Mesenchymal stem cell (in vitro differentiated cells and primary cell): ENCODE measurements around the gene RET.

Experiments used
- DNase-seq: peaks from one replicate; pipeline ENCODE4 v3.0.0-alpha.2; 2013
- H2AFZ ChIP-seq: one replicate; pipeline ENCODE4 v1.6.1; 2013; ENCODE audit warnings: low read depth, mild to moderate bottlenecking, control low read depth, inconsistent platforms, low read length, moderate library complexity
- H2AK5ac ChIP-seq: 2 replicates; pipeline ENCODE4 v1.6.1; 2013; ENCODE audit warnings: low read length, moderate library complexity, mild to moderate bottlenecking, inconsistent platforms; ENCODE audit not compliant: severe bottlenecking
- H2BK120ac ChIP-seq: one replicate; pipeline ENCODE4 v1.6.1; 2013; ENCODE audit warnings: low read depth, mild to moderate bottlenecking, inconsistent platforms, low read length, moderate library complexity
- H2BK12ac ChIP-seq, 2 experiments: one replicate each; pipeline ENCODE4 v1.6.1; 2013; ENCODE audit warnings: inconsistent platforms in 2 of 2, low read length in 2 of 2, mild to moderate bottlenecking in 2 of 2, moderate library complexity in 2 of 2, control low read depth in 1 of 2
- H2BK15ac ChIP-seq: one replicate; pipeline ENCODE4 v1.6.1; 2013; ENCODE audit warnings: mild to moderate bottlenecking, low read depth, inconsistent platforms; ENCODE audit not compliant: poor library complexity, severe bottlenecking
- H2BK5ac ChIP-seq: 2 replicates; pipeline ENCODE4 v1.6.1; 2013; ENCODE audit warnings: low read depth, mild to moderate bottlenecking, low read length, control low read depth, inconsistent platforms; ENCODE audit not compliant: poor library complexity, severe bottlenecking
- H3K14ac ChIP-seq, 2 experiments: one replicate each; pipeline ENCODE4 v1.6.1; 2013; ENCODE audit warnings: inconsistent platforms in 2 of 2, low read length in 2 of 2, control low read depth in 1 of 2, mild to moderate bottlenecking in 1 of 2, moderate library complexity in 1 of 2
- H3K18ac ChIP-seq, 2 experiments: one replicate each; pipeline ENCODE4 v1.6.1; 2013; ENCODE audit warnings: inconsistent platforms in 2 of 2, low read length in 2 of 2, control low read depth in 1 of 2, low read depth in 1 of 2, mild to moderate bottlenecking in 1 of 2
- H3K23ac ChIP-seq, 2 experiments: one replicate each; pipeline ENCODE4 v1.6.1; 2013; ENCODE audit warnings: inconsistent platforms in 2 of 2, low read length in 2 of 2, mild to moderate bottlenecking in 2 of 2, moderate library complexity in 2 of 2, control low read depth in 1 of 2
- H3K27ac ChIP-seq: 2 replicates; pipeline ENCODE4 v1.5.1; 2013; ENCODE audit warnings: mild to moderate bottlenecking, moderate library complexity, low read length, control low read depth, inconsistent platforms; ENCODE audit not compliant: poor library complexity, severe bottlenecking
- H3K27me3 ChIP-seq, 2 experiments: 2 replicates each; pipeline versions ENCODE4 v1.6.1 to v1.7.0; 2013; ENCODE audit warnings: low read length in 2 of 2, mild to moderate bottlenecking in 2 of 2, moderate library complexity in 2 of 2, control low read depth in 1 of 2, inconsistent platforms in 1 of 2; ENCODE audit not compliant: control insufficient read depth in 1 of 2, insufficient read depth in 1 of 2
- H3K36me3 ChIP-seq, 2 experiments: 2 replicates each; pipeline versions ENCODE4 v1.6.1 to v1.7.0; 2013; ENCODE audit warnings: low read length in 2 of 2, control low read depth in 1 of 2, inconsistent platforms in 1 of 2, low read depth in 1 of 2, mild to moderate bottlenecking in 1 of 2; ENCODE audit not compliant: insufficient read depth in 2 of 2, control insufficient read depth in 1 of 2
- H3K4ac ChIP-seq, 2 experiments: one replicate each; pipeline ENCODE4 v1.6.1; 2013; ENCODE audit warnings: inconsistent platforms in 2 of 2, low read length in 2 of 2, mild to moderate bottlenecking in 2 of 2, moderate library complexity in 2 of 2, control low read depth in 1 of 2, low read depth in 1 of 2
- H3K4me1 ChIP-seq: 2 replicates; pipeline ENCODE4 v1.6.1; 2013; ENCODE audit warnings: low read depth, low read length, control low read depth; ENCODE audit not compliant: control insufficient read depth, insufficient read depth
- H3K4me2 ChIP-seq: 2 replicates; pipeline ENCODE4 v1.6.1; 2013; ENCODE audit warnings: low read length, mild to moderate bottlenecking, inconsistent platforms; ENCODE audit not compliant: poor library complexity, severe bottlenecking
- H3K4me3 ChIP-seq, 2 experiments: 2 replicates each; pipeline versions ENCODE4 v1.5.1 to v1.7.0; 2013; ENCODE audit warnings: low read length in 2 of 2, mild to moderate bottlenecking in 2 of 2, control low read depth in 1 of 2, low read depth in 1 of 2; ENCODE audit not compliant: insufficient read depth in 1 of 2
- H3K79me1 ChIP-seq: replicated peaks from 2 replicates; pipeline ENCODE4 v1.6.1; 2013; ENCODE audit warnings: mild to moderate bottlenecking, control low read depth, low read length, inconsistent platforms; ENCODE audit not compliant: poor library complexity, severe bottlenecking
- H3K9ac ChIP-seq: 2 replicates; pipeline ENCODE4 v1.7.0; 2013; ENCODE audit warnings: mild to moderate bottlenecking, low read length, moderate library complexity
- H3K9me3 ChIP-seq: 2 replicates; pipeline ENCODE4 v1.7.0; 2013; ENCODE audit warnings: mild to moderate bottlenecking, low read length; ENCODE audit not compliant: control insufficient read depth
- H4K8ac ChIP-seq: one replicate; pipeline ENCODE4 v1.6.1; 2013; ENCODE audit warnings: inconsistent platforms, mild to moderate bottlenecking, low read length, moderate library complexity
- H4K91ac ChIP-seq: one replicate; pipeline ENCODE4 v1.6.1; 2013; ENCODE audit warnings: mild to moderate bottlenecking, low read length, inconsistent platforms
- WGBS: methylation state at CpG from one replicate; pipeline ENCODE4 v1.1.7; 2013; ENCODE audit warnings: mixed read lengths; 5-methylcytosine and 5-hydroxymethylcytosine counted together

Gene RET

DNA sequence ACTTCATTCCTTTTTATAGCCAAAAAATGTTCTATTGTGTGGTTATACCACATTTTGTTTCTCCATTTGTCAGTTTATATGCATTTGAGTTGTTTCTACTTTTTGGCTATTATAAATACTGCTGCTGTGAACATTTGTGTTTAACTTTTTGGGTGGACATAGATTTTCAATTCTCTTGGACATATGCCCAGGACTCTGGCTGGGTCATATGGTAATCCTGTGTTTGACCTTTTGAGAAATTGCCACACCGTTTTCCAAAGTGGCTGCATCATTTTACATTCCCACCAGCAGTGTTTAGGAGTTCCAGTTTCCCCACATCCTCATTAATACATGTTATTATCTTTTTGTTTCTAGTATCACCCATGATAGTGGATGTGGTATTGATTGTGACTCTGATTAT, 100.7 kb downstream of the RET start:
- DNase-seq: peak; percentile 24
- Histone ChIP-seq H4K8ac (no peak overlapping the region), H3K79me1 (peaks cover 29% of the 10 kb centered on the region), H2BK12ac (no peak overlapping the region), H3K18ac (no peak overlapping the region), H3K4me3 (no peak overlapping the region), H3K27me3 (no peaks in the 10 kb centered on the region), H2BK120ac (no peak overlapping the region), H2BK15ac (no peak overlapping the region), H3K4me2 (no peak overlapping the region), H2AK5ac (no peak overlapping the region), H3K4me1 (no peaks in the 10 kb centered on the region), H3K14ac (no peak overlapping the region), H3K36me3 (peaks cover 11 to 97% of the 10 kb centered on the region in 2 experiments), H3K9me3 (no peaks in the 10 kb centered on the region), H3K27ac (no peak overlapping the region), H3K23ac (no peak overlapping the region), H3K9ac (no peak overlapping the region), H4K91ac (no peak overlapping the region), H3K4ac (no peak overlapping the region), H2AFZ (no peak overlapping the region), H2BK5ac (no peak overlapping the region)
- WGBS: 100% methylated on average over 1 of the region's 1 CpG
